HEK293 (cell line): ENCODE data around the gene SAMD4B.

Experiments
- CTCF ChIP-seq: fragments of 450-650 bp; formaldehyde crosslinking; IDR thresholded peaks from 2 replicates; pipeline ENCODE4 v1.5.1; 2016; ENCODE audit warnings: missing biosample characterization, missing genetic modification characterization
- GLIS1 ChIP-seq: fragments of 450-650 bp; formaldehyde crosslinking; IDR thresholded peaks from 2 replicates; pipeline ENCODE4 v1.5.1; 2016; ENCODE audit warnings: missing biosample characterization, missing genetic modification characterization
- IKZF3 ChIP-seq: fragments of 450-650 bp; IDR thresholded peaks from 2 replicates; pipeline ENCODE4 v1.5.0; 2018; ENCODE audit warnings: missing biosample characterization, mild to moderate bottlenecking, missing genetic modification characterization, moderate library complexity
- KLF10 ChIP-seq: fragments of 450-650 bp; IDR thresholded peaks from 2 replicates; pipeline ENCODE4 v1.5.1; 2018; ENCODE audit warnings: missing biosample characterization, mild to moderate bottlenecking, missing genetic modification characterization
- KLF7 ChIP-seq: fragments of 450-650 bp; formaldehyde crosslinking; IDR thresholded peaks from 2 replicates; pipeline ENCODE4 v1.5.1; 2016; ENCODE audit warnings: missing biosample characterization, missing genetic modification characterization, borderline replicate concordance
- KLF9 ChIP-seq: fragments of 450-650 bp; formaldehyde crosslinking; IDR thresholded peaks from 2 replicates; pipeline ENCODE4 v1.5.1; 2016; ENCODE audit warnings: missing biosample characterization, missing genetic modification characterization, low read depth
- OVOL3 ChIP-seq: fragments of 450-650 bp; formaldehyde crosslinking; IDR thresholded peaks from 2 replicates; pipeline ENCODE4 v1.5.1; 2016; ENCODE audit warnings: missing biosample characterization, missing genetic modification characterization
- RBAK ChIP-seq: fragments of 450-650 bp; formaldehyde crosslinking; IDR thresholded peaks from 2 replicates; pipeline ENCODE4 v1.5.1; 2016; ENCODE audit warnings: missing biosample characterization, missing genetic modification characterization
- SETDB1 ChIP-seq: IDR thresholded peaks from one replicate; pipeline ENCODE4 v1.6.1; 2017; ENCODE audit warnings: mild to moderate bottlenecking, low read length, moderate library complexity, mixed read lengths; ENCODE audit not compliant: insufficient read length
- YY1 ChIP-seq: fragments of 450-650 bp; formaldehyde crosslinking; IDR thresholded peaks from 2 replicates; pipeline ENCODE4 v1.5.1; 2018; ENCODE audit warnings: missing biosample characterization, missing genetic modification characterization
- ZBTB44 ChIP-seq: fragments of 450-650 bp; IDR thresholded peaks from 2 replicates; pipeline ENCODE4 v1.5.1; 2018; ENCODE audit warnings: missing biosample characterization, mild to moderate bottlenecking, missing genetic modification characterization
- ZNF114 ChIP-seq: fragments of 450-650 bp; formaldehyde crosslinking; IDR thresholded peaks from 2 replicates; pipeline ENCODE4 v1.5.0; 2017; ENCODE audit warnings: missing biosample characterization, missing genetic modification characterization
- ZNF121 ChIP-seq: fragments of 450-650 bp; formaldehyde crosslinking; IDR thresholded peaks from 2 replicates; pipeline ENCODE4 v1.5.1; 2016; ENCODE audit warnings: missing biosample characterization, missing genetic modification characterization
- ZNF16 ChIP-seq: fragments of 450-650 bp; formaldehyde crosslinking; IDR thresholded peaks from 2 replicates; pipeline ENCODE4 v1.5.1; 2016; ENCODE audit warnings: low read depth, missing biosample characterization, missing genetic modification characterization
- ZNF174 ChIP-seq: fragments of 450-650 bp; formaldehyde crosslinking; IDR thresholded peaks from 2 replicates; pipeline ENCODE4 v1.5.0; 2017; ENCODE audit warnings: missing biosample characterization, mild to moderate bottlenecking, missing genetic modification characterization
- ZNF214 ChIP-seq: fragments of 450-650 bp; formaldehyde crosslinking; IDR thresholded peaks from 2 replicates; pipeline ENCODE4 v1.5.1; 2017; ENCODE audit warnings: missing biosample characterization, mild to moderate bottlenecking, missing genetic modification characterization, borderline replicate concordance
- ZNF221 ChIP-seq: fragments of 450-650 bp; formaldehyde crosslinking; IDR thresholded peaks from 2 replicates; pipeline ENCODE4 v1.5.1; 2017; ENCODE audit warnings: missing biosample characterization, missing genetic modification characterization, borderline replicate concordance
- ZNF266 ChIP-seq: fragments of 450-650 bp; formaldehyde crosslinking; IDR thresholded peaks from 2 replicates; pipeline ENCODE4 v1.5.1; 2016; ENCODE audit warnings: missing biosample characterization, missing genetic modification characterization, low read depth
- ZNF350 ChIP-seq: fragments of 450-650 bp; formaldehyde crosslinking; IDR thresholded peaks from 2 replicates; pipeline ENCODE4 v1.5.0; 2017; ENCODE audit warnings: missing biosample characterization, mild to moderate bottlenecking, missing genetic modification characterization
- ZNF404 ChIP-seq: fragments of 450-650 bp; formaldehyde crosslinking; IDR thresholded peaks from 2 replicates; pipeline ENCODE4 v1.5.1; 2017; ENCODE audit warnings: missing biosample characterization, missing genetic modification characterization
- ZNF488 ChIP-seq: fragments of 450-650 bp; formaldehyde crosslinking; IDR thresholded peaks from 2 replicates; pipeline ENCODE4 v1.5.1; 2016; ENCODE audit warnings: missing biosample characterization, missing genetic modification characterization
- ZNF549 ChIP-seq: fragments of 450-650 bp; IDR thresholded peaks from 2 replicates; pipeline ENCODE4 v1.5.1; 2018; ENCODE audit warnings: missing biosample characterization, missing genetic modification characterization, mild to moderate bottlenecking, inconsistent platforms, moderate library complexity
- ZNF560 ChIP-seq: fragments of 450-650 bp; formaldehyde crosslinking; IDR thresholded peaks from 2 replicates; pipeline ENCODE4 v1.5.1; 2017; ENCODE audit warnings: missing biosample characterization, missing genetic modification characterization, borderline replicate concordance
- ZNF664 ChIP-seq: fragments of 450-650 bp; formaldehyde crosslinking; IDR thresholded peaks from 2 replicates; pipeline ENCODE4 v1.5.1; 2016; ENCODE audit warnings: missing biosample characterization, missing genetic modification characterization
- ZNF677 ChIP-seq: fragments of 450-650 bp; IDR thresholded peaks from 2 replicates; pipeline ENCODE4 v1.5.0; 2018; ENCODE audit warnings: missing biosample characterization, mild to moderate bottlenecking, missing genetic modification characterization, moderate library complexity
- ZNF707 ChIP-seq: fragments of 450-650 bp; formaldehyde crosslinking; IDR thresholded peaks from 2 replicates; pipeline ENCODE4 v1.5.1; 2016; ENCODE audit warnings: missing biosample characterization, missing genetic modification characterization
- ZNF747 ChIP-seq: fragments of 450-650 bp; formaldehyde crosslinking; IDR thresholded peaks from 2 replicates; pipeline ENCODE4 v1.5.1; 2016; ENCODE audit warnings: missing biosample characterization, missing genetic modification characterization
- ZNF777 ChIP-seq: fragments of 450-650 bp; formaldehyde crosslinking; IDR thresholded peaks from 2 replicates; pipeline ENCODE4 v1.5.1; 2017; ENCODE audit warnings: missing biosample characterization, missing genetic modification characterization, borderline replicate concordance
- ZNF791 ChIP-seq: fragments of 450-650 bp; formaldehyde crosslinking; IDR thresholded peaks from 2 replicates; pipeline ENCODE4 v1.5.1; 2016; ENCODE audit warnings: missing biosample characterization, missing genetic modification characterization
- ZNF792 ChIP-seq: fragments of 450-650 bp; formaldehyde crosslinking; IDR thresholded peaks from 2 replicates; pipeline ENCODE4 v1.5.1; 2016; ENCODE audit warnings: missing biosample characterization, missing genetic modification characterization
- ZNF830 ChIP-seq: fragments of 450-650 bp; IDR thresholded peaks from 2 replicates; pipeline ENCODE4 v1.5.0; 2018; ENCODE audit warnings: missing biosample characterization, missing genetic modification characterization, low read depth, mild to moderate bottlenecking, moderate library complexity
- ZSCAN30 ChIP-seq: fragments of 450-650 bp; IDR thresholded peaks from 2 replicates; pipeline ENCODE4 v1.5.1; 2018; ENCODE audit warnings: missing biosample characterization, mild to moderate bottlenecking, missing genetic modification characterization, moderate library complexity
- TF ChIP-seq, protein P1 (sequence below): sonication (generic); formaldehyde crosslinking; IDR thresholded peaks from 2 replicates; pipeline ENCODE4 v1.8.1; 2022; ENCODE audit warnings: mild to moderate bottlenecking, moderate library complexity, missing genetic modification reagents
- TF ChIP-seq, protein P2 (sequence below): fragments of 450-650 bp; formaldehyde crosslinking; IDR thresholded peaks from 2 replicates; pipeline ENCODE4 v1.5.1; 2017; ENCODE audit warnings: missing biosample characterization, mild to moderate bottlenecking, missing genetic modification characterization, moderate library complexity

SAMD4B gene

GRCh38 chr19:39403331-39404312, 61.4 kb downstream of the SAMD4B start (continued):
- TF ChIP-seq RBAK, result peak; percentile 61; the same call in 1 of the 2 replicates
- no peak for TF ChIP-seq ZNF114 (tag by site-specific recombination)
- TF ChIP-seq ZNF549 (tag by site-specific recombination), result no peak
- no peak for TF ChIP-seq ZNF830 (tag by site-specific recombination)
- no peak for TF ChIP-seq ZNF747 (tag by site-specific recombination)
- TF ChIP-seq KLF9 (tag by site-specific recombination), result peak; percentile 73
- TF ChIP-seq ZNF488, result no peak
- peak; percentile 64; the same call in 1 of the 2 replicates for TF ChIP-seq OVOL3 (tag by site-specific recombination)
- no peak for TF ChIP-seq ZNF560
- TF ChIP-seq ZNF404 (tag by site-specific recombination), result no peak
- TF ChIP-seq KLF7 (tag by site-specific recombination), result no peak
- TF ChIP-seq ZNF791, result no peak
- no peak for TF ChIP-seq ZNF121 (tag by site-specific recombination)
- TF ChIP-seq ZNF792, result no peak
- TF ChIP-seq GLIS1 (tag by site-specific recombination), result peak; percentile 89
- TF ChIP-seq ZNF174 (tag by site-specific recombination), result no peak
- no peak for TF ChIP-seq ZNF350 (tag by site-specific recombination)
- no peak for TF ChIP-seq CTCF (tag by site-specific recombination)
- no peak for TF ChIP-seq ZNF16 (tag by site-specific recombination)
- peak; percentile 71; the same call in 1 of the 2 replicates for TF ChIP-seq KLF10 (tag by site-specific recombination)
- TF ChIP-seq ZBTB44 (tag by site-specific recombination), result no peak
- TF ChIP-seq ZNF214 (tag by site-specific recombination), result no peak
- peak; percentile 98 for TF ChIP-seq IKZF3 (tag by site-specific recombination)
- TF ChIP-seq, protein P1, sequence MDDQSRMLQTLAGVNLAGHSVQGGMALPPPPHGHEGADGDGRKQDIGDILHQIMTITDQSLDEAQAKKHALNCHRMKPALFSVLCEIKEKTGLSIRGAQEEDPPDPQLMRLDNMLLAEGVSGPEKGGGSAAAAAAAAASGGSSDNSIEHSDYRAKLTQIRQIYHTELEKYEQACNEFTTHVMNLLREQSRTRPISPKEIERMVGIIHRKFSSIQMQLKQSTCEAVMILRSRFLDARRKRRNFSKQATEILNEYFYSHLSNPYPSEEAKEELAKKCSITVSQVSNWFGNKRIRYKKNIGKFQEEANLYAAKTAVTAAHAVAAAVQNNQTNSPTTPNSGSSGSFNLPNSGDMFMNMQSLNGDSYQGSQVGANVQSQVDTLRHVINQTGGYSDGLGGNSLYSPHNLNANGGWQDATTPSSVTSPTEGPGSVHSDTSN (CRISPR knock-in tag), result peak; percentile 73; the same call in 1 of the 2 replicates
- TF ChIP-seq, protein P2, sequence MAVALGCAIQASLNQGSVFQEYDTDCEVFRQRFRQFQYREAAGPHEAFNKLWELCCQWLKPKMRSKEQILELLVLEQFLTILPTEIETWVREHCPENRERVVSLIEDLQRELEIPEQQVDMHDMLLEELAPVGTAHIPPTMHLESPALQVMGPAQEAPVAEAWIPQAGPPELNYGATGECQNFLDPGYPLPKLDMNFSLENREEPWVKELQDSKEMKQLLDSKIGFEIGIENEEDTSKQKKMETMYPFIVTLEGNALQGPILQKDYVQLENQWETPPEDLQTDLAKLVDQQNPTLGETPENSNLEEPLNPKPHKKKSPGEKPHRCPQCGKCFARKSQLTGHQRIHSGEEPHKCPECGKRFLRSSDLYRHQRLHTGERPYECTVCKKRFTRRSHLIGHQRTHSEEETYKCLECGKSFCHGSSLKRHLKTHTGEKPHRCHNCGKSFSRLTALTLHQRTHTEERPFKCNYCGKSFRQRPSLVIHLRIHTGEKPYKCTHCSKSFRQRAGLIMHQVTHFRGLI, result peak; percentile 66
- TF ChIP-seq ZNF677, result peak; percentile 46; the same call in 1 of the 2 replicates
- TF ChIP-seq SETDB1, result no peak
- TF ChIP-seq ZNF664, result no peak
- TF ChIP-seq ZSCAN30 (tag by site-specific recombination), result peak; percentile 46
- TF ChIP-seq ZNF707 (tag by site-specific recombination), result no peak
- no peak; the same call in 1 of the 2 replicates for TF ChIP-seq ZNF777 (tag by site-specific recombination)
- TF ChIP-seq ZNF266, result no peak
- peak; percentile 67 for TF ChIP-seq ZNF221 (tag by site-specific recombination)
- TF ChIP-seq YY1 (tag by site-specific recombination), result no peak
